ENCODE measurements around the gene RBSN.

RBSN gene

DNA sequence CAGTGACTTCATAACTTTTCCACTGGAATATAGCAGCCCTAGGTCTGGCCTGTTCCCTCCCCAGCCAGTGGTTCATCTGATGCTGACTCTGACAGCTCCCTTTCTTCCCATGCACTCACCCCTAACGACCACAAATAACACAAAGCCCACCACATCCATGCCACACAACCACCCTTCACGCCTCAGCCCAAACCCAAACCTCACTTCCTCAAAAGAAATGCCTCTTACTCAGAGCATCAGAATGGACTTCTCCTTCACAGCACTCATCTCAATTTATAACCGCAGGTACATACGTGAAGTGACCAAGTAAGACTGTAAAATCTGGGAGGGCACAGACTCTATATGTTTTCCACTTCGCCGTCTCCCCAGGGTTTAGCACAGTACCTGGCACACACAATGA is 1.1 kb downstream of the RBSN start:
- no peaks in the 10 kb centered on the region for H3K27me3 ChIP-seq (ENCODE audit: control insufficient read depth, insufficient read depth, low read length)
- no peak overlapping the region for H3K9ac ChIP-seq (ENCODE audit: low read depth, low read length)
- H3K4me1 ChIP-seq (ENCODE audit: control insufficient read depth, insufficient read depth, low read length): peaks cover 4% of the 10 kb centered on the region
- peaks cover 4% of the 10 kb centered on the region for H3K36me3 ChIP-seq (ENCODE audit: control insufficient read depth, insufficient read depth, low read length)
- peak overlapping the region; percentile 98 for H3K4me3 ChIP-seq (ENCODE audit: low read depth, low read length)
- H3K9me3 ChIP-seq (ENCODE audit: control insufficient read depth, insufficient read depth, low read length): no peaks in the 10 kb centered on the region

DNA sequence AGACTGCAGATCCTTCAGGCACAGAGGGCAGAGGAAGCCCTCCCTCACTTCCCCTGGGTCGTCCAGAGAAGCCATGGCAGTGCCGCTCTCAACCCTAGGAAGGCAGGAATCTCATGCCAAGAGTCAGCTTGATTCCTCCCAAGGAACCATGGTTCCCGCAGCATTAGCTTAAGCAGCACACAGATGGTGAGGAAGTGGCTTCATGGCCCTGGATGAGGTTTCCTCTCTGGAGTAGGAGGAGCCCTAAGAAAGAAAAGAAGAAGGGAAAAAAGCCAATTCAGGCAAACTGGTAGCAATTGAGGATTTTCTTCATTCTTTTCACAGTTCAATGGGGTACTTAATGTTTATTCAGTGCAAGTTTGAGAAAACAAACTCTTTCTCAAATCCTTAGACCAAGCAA is 2.9 kb downstream of the RBSN start:
- Histone ChIP-seq H3K4me1 (ENCODE audit: control insufficient read depth, insufficient read depth, low read length) (peaks cover 3% of the 10 kb centered on the region), H3K27me3 (ENCODE audit: control insufficient read depth, insufficient read depth, low read length) (no peaks in the 10 kb centered on the region), H3K4me3 (ENCODE audit: low read depth, low read length) (no peak overlapping the region), H3K9ac (ENCODE audit: low read depth, low read length) (no peak overlapping the region), H3K9me3 (ENCODE audit: control insufficient read depth, insufficient read depth, low read length) (no peaks in the 10 kb centered on the region), H3K36me3 (ENCODE audit: control insufficient read depth, insufficient read depth, low read length) (peaks cover 4% of the 10 kb centered on the region)

DNA sequence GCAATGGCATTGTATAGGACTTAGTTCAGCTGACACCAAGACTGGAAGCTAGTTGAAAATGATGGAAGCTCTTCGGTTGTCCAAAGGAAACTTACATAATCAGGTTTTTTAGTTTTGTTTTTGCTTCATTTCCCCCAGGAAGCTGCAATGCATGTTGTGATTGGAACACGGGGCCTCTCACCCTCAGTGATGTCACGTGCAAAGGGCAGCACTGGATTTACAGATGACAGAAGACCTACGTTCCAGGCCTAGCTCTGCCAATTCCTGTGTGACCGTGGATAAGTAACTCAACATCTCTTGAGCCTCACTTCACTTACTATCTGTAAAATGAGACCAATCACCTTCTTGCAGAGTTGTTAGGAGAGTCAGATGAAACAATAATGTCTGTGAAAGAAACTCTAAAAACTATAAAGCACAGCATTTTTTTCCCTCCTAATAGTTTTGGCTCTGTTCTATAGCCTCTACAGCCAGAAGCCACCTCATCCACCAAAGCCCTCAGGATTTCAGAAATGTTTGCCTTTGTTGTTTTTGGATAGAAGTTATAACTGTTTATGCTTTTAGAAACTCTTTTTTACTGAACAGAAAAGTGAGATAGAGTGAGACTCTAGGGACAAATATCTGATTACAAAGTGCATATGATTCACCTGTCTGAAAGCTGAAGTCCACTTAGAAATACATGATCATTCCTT is 4.6 kb downstream of the RBSN start:
- Histone ChIP-seq H3K9me3 (ENCODE audit: control insufficient read depth, insufficient read depth, low read length) (no peaks in the 10 kb centered on the region), H3K36me3 (ENCODE audit: control insufficient read depth, insufficient read depth, low read length) (peaks cover 8% of the 10 kb centered on the region), H3K27me3 (ENCODE audit: control insufficient read depth, insufficient read depth, low read length) (no peaks in the 10 kb centered on the region), H3K9ac (ENCODE audit: low read depth, low read length) (no peak overlapping the region), H3K4me1 (ENCODE audit: control insufficient read depth, insufficient read depth, low read length) (no peaks in the 10 kb centered on the region), H3K4me3 (ENCODE audit: low read depth, low read length) (no peak overlapping the region)

DNA sequence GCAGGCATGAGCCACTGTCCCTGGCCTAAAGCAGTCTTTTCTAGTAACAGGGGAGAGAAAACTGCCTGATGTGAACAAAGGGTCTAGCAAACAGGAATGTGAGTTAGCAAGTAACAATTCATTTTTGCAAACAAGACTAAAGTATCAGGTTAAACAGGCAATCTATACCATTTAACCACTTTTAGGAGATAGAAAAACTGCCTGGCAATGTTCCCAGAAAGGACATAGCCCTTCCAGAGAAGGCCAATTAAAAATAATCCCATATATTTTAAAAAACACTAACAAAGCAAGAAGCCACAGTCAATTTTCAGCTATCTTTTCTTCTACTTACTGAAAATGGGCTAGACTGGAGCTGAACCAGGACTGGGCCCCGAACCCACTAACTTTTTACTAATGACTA is 6.3 kb downstream of the RBSN start:
- Histone ChIP-seq H3K36me3 (ENCODE audit: control insufficient read depth, insufficient read depth, low read length) (peaks cover 8% of the 10 kb centered on the region), H3K4me1 (ENCODE audit: control insufficient read depth, insufficient read depth, low read length) (no peaks in the 10 kb centered on the region), H3K9ac (ENCODE audit: low read depth, low read length) (no peak overlapping the region), H3K27me3 (ENCODE audit: control insufficient read depth, insufficient read depth, low read length) (no peaks in the 10 kb centered on the region), H3K9me3 (ENCODE audit: control insufficient read depth, insufficient read depth, low read length) (no peaks in the 10 kb centered on the region), H3K4me3 (ENCODE audit: low read depth, low read length) (no peak overlapping the region)

DNA sequence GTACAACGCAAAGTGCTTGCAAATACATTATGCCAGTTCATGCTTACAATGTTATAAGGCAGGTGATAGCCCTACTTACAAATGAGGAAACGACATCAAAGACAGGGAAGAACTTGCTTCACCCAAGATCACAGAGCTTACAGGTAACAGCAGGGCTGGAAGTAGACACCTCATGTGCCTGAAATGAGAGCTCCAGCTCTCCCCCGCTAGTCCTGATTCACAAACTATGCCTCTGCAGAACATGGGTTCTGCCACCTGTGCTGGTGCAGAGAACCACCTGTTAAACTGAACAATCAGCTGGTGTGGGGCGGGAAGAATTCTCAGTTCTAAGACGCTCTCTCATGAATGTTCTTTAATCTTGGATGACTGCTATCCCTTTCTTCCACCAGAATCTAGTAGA is 7.4 kb downstream of the RBSN start:
- Histone ChIP-seq H3K9ac (ENCODE audit: low read depth, low read length) (no peak overlapping the region), H3K4me1 (ENCODE audit: control insufficient read depth, insufficient read depth, low read length) (no peaks in the 10 kb centered on the region), H3K36me3 (ENCODE audit: control insufficient read depth, insufficient read depth, low read length) (peaks cover 8% of the 10 kb centered on the region), H3K27me3 (ENCODE audit: control insufficient read depth, insufficient read depth, low read length) (no peaks in the 10 kb centered on the region), H3K4me3 (ENCODE audit: low read depth, low read length) (no peak overlapping the region), H3K9me3 (ENCODE audit: control insufficient read depth, insufficient read depth, low read length) (no peaks in the 10 kb centered on the region)

DNA sequence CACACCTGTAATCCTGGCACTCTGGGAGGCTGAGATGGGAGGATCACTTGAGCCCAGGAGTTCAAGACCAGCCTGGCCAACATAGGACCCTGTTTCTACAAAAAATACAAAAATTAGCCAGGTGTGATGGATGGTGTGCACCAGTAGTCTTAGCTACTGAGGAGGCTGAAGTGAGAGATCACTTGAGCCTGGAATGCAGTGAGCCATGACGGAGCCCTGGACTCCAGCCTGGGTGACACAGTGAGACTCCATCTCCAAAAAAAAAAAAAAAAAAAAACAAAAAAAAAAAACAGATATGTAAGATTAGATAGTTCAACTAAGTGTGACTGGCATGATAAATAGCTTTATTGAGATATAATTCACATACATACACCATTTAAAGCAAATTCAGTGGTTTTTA is 9.7 kb downstream of the RBSN start:
- Histone ChIP-seq H3K4me1 (ENCODE audit: control insufficient read depth, insufficient read depth, low read length) (no peaks in the 10 kb centered on the region), H3K4me3 (ENCODE audit: low read depth, low read length) (no peak overlapping the region), H3K9me3 (ENCODE audit: control insufficient read depth, insufficient read depth, low read length) (no peaks in the 10 kb centered on the region), H3K27me3 (ENCODE audit: control insufficient read depth, insufficient read depth, low read length) (no peaks in the 10 kb centered on the region), H3K9ac (ENCODE audit: low read depth, low read length) (no peak overlapping the region), H3K36me3 (ENCODE audit: control insufficient read depth, insufficient read depth, low read length) (peaks cover 17% of the 10 kb centered on the region)

DNA sequence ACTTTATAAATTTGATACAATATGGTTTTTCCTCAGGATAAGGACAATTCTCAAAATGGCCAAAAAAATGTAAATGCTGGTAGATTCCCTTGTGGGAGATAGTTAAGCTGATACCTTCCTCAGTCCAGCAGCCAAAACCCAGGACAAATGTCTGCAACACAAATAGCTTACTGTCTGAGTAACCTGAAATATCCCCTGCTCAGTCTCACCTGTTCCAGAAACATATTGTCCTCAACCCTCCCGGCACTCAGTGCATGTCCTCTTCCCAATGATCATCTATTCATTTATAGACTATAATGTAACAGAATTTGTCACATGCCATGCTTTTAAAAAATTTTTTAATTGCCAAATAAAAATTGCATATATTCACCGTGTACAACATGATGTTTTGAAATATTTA is 12.2 kb downstream of the RBSN start:
- Histone ChIP-seq H3K4me1 (ENCODE audit: control insufficient read depth, insufficient read depth, low read length) (no peaks in the 10 kb centered on the region), H3K27me3 (ENCODE audit: control insufficient read depth, insufficient read depth, low read length) (no peaks in the 10 kb centered on the region), H3K9ac (ENCODE audit: low read depth, low read length) (no peak overlapping the region), H3K9me3 (ENCODE audit: control insufficient read depth, insufficient read depth, low read length) (no peaks in the 10 kb centered on the region), H3K4me3 (ENCODE audit: low read depth, low read length) (no peak overlapping the region), H3K36me3 (ENCODE audit: control insufficient read depth, insufficient read depth, low read length) (peaks cover 26% of the 10 kb centered on the region)

DNA sequence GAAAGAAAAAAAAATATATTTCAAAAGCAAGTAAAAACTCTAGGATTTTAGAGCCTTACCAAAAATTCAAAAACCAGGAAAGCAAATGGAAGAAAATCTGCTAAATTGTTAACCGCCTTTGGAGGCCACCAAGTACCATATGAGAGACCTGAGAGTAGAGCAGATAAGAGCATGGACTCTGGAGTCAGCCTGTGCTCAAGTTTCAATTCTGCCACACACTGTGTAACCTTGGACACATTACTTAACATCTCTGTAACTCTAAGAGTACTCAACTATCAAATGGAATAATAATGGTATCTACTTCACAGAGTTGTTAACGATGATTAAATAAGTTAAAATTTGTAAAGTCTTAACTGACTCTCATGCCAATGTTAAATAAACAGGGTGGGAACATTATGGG is 12.7 kb downstream of the RBSN start:
- Histone ChIP-seq H3K9me3 (ENCODE audit: control insufficient read depth, insufficient read depth, low read length) (no peaks in the 10 kb centered on the region), H3K4me1 (ENCODE audit: control insufficient read depth, insufficient read depth, low read length) (no peaks in the 10 kb centered on the region), H3K4me3 (ENCODE audit: low read depth, low read length) (no peak overlapping the region), H3K9ac (ENCODE audit: low read depth, low read length) (no peak overlapping the region), H3K36me3 (ENCODE audit: control insufficient read depth, insufficient read depth, low read length) (peaks cover 29% of the 10 kb centered on the region), H3K27me3 (ENCODE audit: control insufficient read depth, insufficient read depth, low read length) (no peaks in the 10 kb centered on the region)

DNA sequence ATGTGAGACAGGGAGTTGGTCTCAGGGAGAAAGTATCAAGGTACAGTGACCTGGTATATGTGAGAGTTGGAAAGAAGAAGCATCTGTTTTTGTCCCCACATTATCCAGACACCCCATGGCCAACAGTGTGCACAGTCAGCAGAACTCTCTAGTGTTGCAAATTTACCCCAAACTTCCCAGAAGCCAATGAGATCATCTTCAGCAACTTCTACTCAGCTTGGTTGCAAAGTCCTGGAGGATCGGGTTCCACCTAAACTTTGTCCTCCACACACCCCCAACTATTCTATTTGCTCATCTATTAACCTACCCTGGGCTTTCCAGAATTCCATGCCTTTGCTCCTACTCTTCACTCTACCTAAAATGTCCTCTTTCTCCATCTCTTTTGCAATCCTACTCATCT is 15.7 kb downstream of the RBSN start:
- Histone ChIP-seq H3K36me3 (ENCODE audit: control insufficient read depth, insufficient read depth, low read length) (peaks cover 32% of the 10 kb centered on the region), H3K4me3 (ENCODE audit: low read depth, low read length) (no peak overlapping the region), H3K4me1 (ENCODE audit: control insufficient read depth, insufficient read depth, low read length) (no peaks in the 10 kb centered on the region), H3K9me3 (ENCODE audit: control insufficient read depth, insufficient read depth, low read length) (no peaks in the 10 kb centered on the region), H3K27me3 (ENCODE audit: control insufficient read depth, insufficient read depth, low read length) (no peaks in the 10 kb centered on the region), H3K9ac (ENCODE audit: low read depth, low read length) (no peak overlapping the region)

DNA sequence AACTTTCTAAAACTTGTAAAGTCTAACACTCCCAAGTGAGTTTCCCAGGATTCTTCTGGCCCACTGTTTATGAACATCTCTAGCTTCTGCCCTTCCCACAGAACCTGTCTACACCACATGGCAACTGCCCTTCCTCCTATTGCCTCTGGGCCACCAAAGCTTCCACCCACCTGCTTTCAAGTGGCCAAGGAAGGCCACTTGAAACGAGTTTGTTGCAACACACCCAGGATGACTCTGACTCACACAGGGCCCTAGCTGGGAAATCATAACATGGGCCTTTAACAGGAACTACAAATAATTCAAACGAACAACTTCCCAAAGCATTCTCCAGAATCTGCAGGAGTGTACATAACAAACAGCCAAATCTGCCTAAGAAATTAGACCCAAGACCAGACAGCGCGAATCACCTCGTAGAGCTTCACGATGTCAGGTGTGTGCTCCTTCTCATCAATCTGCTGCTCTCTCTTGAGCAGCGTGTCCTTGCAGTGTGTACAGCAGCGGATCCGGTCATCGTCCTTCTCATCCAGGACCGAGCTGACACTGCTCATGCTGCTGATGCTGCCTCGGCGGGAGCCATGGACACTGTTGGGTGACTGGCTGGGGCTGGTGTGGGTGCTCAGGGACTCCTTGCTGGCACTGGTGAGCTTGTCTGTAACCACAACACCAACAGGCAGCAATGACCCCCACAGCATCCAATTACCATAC is 16.8 kb downstream of the RBSN start:
- no peaks in the 10 kb centered on the region for H3K9me3 ChIP-seq (ENCODE audit: control insufficient read depth, insufficient read depth, low read length)
- H3K36me3 ChIP-seq (ENCODE audit: control insufficient read depth, insufficient read depth, low read length): peaks cover 40% of the 10 kb centered on the region
- H3K9ac ChIP-seq (ENCODE audit: low read depth, low read length): no peak overlapping the region
- H3K4me3 ChIP-seq (ENCODE audit: low read depth, low read length): no peak overlapping the region
- H3K27me3 ChIP-seq (ENCODE audit: control insufficient read depth, insufficient read depth, low read length): no peaks in the 10 kb centered on the region
- H3K4me1 ChIP-seq (ENCODE audit: control insufficient read depth, insufficient read depth, low read length): no peaks in the 10 kb centered on the region

DNA sequence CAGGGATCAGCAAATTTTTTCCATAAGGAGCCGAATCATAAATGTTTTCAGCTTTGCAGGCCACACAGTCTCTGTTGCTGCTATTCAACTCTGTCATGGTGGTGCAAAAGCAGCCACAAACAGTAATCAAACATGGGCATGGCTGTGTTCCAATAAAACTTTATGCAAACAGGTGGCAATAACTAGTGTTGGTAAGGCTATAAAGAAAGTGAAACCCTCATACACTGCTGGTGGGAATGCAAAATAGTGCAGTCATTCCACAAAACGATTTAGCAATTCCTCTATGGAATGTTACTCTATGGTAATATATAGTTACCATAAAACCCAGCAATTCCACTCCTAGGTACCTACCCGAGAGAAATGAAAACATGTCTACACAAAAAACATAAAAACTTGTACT is 19.9 kb downstream of the RBSN start:
- Histone ChIP-seq H3K4me1 (ENCODE audit: control insufficient read depth, insufficient read depth, low read length) (no peaks in the 10 kb centered on the region), H3K36me3 (ENCODE audit: control insufficient read depth, insufficient read depth, low read length) (peaks cover 43% of the 10 kb centered on the region), H3K27me3 (ENCODE audit: control insufficient read depth, insufficient read depth, low read length) (no peaks in the 10 kb centered on the region), H3K4me3 (ENCODE audit: low read depth, low read length) (no peak overlapping the region), H3K9ac (ENCODE audit: low read depth, low read length) (no peak overlapping the region), H3K9me3 (ENCODE audit: control insufficient read depth, insufficient read depth, low read length) (no peaks in the 10 kb centered on the region)

DNA sequence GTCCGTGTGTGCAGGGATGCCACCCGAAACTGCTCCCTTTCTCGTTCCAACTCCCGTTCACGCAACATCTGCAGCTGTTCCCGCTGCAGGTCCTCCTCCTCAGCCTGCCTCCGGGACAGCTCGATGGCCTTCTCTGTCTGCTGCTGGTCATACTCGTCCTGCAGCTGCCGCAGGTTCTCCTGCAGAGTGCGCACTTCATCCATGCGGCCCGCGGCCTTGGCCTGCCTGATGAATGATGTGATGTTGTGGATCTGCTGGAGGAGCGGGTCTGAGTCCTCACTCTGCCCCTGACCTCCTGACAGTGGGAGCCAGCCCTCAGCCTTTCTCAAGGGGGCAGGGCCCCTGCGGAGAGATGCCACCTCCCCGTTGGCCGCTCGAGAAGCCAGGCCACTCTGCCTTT is 24.4 kb downstream of the RBSN start:
- no peak overlapping the region for H3K4me3 ChIP-seq (ENCODE audit: low read depth, low read length)
- no peak overlapping the region for H3K9ac ChIP-seq (ENCODE audit: low read depth, low read length)
- peaks cover 40% of the 10 kb centered on the region for H3K36me3 ChIP-seq (ENCODE audit: control insufficient read depth, insufficient read depth, low read length)
- no peaks in the 10 kb centered on the region for H3K9me3 ChIP-seq (ENCODE audit: control insufficient read depth, insufficient read depth, low read length)
- no peaks in the 10 kb centered on the region for H3K4me1 ChIP-seq (ENCODE audit: control insufficient read depth, insufficient read depth, low read length)
- H3K27me3 ChIP-seq (ENCODE audit: control insufficient read depth, insufficient read depth, low read length): no peaks in the 10 kb centered on the region
